Epithelial cell of proximal tubule (primary cell): ENCODE results near the gene SLC9A9. TPM values are rescaled to one million over a fixed set of nuclear protein-coding genes. Genes with fewer than 3 reads are reported as not detected.

Source experiments
- DNase-seq: peaks from one replicate; pipeline ENCODE4 v3.0.0-alpha.2; 2011; ENCODE audit warnings: low read depth
- H3K4me3 ChIP-seq: 2 replicates; pipeline ENCODE4 v1.5.1; 2011; ENCODE audit warnings: low read depth, mild to moderate bottlenecking, low read length
- CTCF ChIP-seq: conservative IDR thresholded peaks from 2 replicates; pipeline ENCODE4 v1.5.1; 2012; ENCODE audit warnings: low read depth, mild to moderate bottlenecking, low read length
- total RNA-seq: library from RNA; depleted of rRNA; stranded (reverse); fragments of >200 nt; gene quantifications from 2 replicates; pipeline ENCODE4 v1.2.3, GENCODE V29; 2015

SLC9A9 gene
- total RNA-seq, 1 donor from 2014 or later, result 0.17 TPM

- no peak for DNase-seq
- H3K4me3 ChIP-seq, result no peak overlapping the region
- peak; percentile 96 for TF ChIP-seq CTCF
Measured at GRCh38 chr3:143674100-143674968, 173.9 kb downstream of the SLC9A9 start.

DNA sequence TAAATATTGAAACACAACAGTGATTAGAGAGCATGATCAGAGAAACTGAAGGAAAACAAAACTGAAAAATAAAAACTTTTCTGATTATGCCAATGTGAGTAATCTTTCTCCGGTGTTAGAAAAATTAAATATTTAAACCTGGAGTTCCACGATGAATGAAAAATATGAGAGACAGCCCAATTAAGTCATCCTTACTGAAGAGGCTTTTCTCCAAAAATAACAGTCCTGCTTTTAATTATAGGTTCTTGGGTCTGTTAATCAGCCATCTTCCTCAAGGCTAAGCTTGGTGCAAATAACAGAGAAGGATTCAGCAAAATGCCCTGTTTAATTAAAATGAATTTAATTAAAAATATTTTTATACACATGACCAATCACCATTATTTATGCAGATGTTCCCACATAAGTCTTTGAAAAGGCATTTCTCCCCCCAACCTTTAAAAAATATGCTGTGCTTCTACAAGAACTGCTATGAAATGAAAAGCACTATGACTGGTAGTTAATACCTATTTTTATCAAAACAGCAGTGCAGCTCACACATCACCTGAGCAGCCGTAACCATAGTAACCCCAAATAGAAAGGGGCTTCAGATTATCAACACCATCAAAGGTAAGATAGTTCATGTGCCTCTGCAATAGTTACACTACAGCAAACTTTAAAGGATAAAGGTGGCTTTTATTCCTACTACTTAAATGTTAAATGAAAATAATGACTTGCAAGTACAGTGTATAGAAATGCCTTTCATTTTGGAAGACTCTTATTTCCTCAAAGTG lies 175.7 kb downstream of the SLC9A9 start:
- DNase-seq, result no peak
- TF ChIP-seq CTCF, result no peak
- no peak overlapping the region for H3K4me3 ChIP-seq

DNA sequence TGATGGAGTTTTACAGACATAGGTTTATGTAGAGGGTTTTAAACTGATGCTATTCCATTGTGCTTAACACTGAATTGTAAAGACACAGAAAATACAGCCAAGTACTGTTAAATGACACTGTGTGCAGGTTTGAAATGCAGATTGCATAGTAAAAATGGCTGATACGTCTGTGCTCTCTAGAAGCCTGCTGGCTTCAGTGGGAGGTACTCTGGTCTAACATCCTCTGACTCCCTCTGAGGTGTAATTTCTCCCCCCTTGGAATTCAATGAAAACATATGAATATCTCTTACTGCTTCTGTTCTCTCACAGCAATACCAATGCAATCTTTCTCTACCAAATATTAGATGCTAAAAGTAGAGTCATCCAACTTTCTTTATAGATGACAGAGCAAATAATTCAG lies 176.6 kb downstream of the SLC9A9 start:
- no peak for DNase-seq
- no peak overlapping the region for H3K4me3 ChIP-seq
- TF ChIP-seq CTCF, result no peak

DNA sequence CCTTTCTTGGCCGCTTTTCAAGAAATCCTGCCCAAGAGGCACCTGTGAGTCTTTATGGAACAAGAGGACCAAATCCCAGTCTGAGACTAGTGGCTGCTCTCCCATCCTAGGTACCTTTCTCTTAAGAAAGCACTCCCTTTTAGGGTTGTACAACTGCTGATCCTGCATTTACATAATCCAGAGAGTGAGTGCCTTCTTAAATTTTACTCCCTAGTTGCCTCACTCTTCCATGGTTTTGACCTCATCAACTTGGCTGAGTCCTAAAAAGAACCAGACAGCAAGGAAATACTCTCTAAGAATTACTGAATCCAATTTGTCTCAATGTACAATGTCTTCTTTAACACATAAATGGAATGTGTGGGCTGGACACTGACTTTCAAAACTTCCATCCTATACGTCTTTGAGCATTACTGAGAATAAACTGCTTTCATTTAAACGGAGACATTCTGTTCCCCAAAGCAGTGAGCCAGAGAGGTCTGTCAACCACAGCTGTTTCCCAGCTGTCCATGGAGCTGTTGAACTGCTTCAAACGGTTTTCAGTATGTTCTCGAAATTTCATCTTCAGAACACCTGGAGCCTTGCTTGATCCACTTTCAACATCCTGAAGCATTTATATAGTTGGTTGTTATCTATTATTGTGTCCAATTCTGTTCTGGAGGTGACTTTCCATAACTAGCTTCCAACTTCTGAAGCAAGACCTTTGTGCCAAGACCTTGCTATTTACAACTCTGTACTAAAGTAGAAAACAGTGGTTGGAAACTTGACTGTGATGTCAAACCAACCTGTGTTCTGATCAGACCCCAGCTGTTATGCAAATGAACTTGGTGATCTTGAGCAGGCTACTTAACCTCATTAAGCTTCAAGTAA lies 179.1 kb downstream of the SLC9A9 start:
- H3K4me3 ChIP-seq, result no peak overlapping the region
- TF ChIP-seq CTCF, result no peak
- DNase-seq, result no peak

GRCh38 chr3:143668385-143668784 lies 179.9 kb downstream of the SLC9A9 start:
- no peak overlapping the region for H3K4me3 ChIP-seq
- no peak for DNase-seq
- TF ChIP-seq CTCF, result no peak

DNA sequence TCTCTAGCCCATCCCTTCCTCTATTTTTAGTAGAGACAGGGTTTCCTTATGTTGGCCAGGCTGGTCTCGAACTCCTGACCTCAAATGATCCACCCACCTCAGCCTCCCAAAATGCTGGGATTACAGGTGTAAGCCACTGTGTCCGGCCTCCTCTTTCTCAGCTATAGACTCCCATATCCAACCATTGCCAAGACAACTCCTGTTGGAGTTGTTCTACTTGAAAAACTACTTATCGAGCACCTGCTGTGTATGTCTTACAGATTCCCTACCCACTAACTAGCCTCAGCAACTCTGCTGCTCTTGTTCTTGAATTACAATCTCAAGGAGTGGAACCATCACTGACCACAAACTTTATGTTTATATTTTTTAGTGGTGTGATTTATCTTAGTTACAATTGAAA lies 186.6 kb downstream of the SLC9A9 start:
- H3K4me3 ChIP-seq, result no peak overlapping the region
- DNase-seq, result no peak
- TF ChIP-seq CTCF, result no peak
